ENCODE data around the gene UBQLN4. TPM values are rescaled to one million over a fixed set of nuclear protein-coding genes. Genes with fewer than 3 reads are reported as not detected.

The UBQLN4 gene
- total and polyA plus RNA-seq, 9 of the 15 experiments (the other 6 are each of a cell fraction or from before 2014, with no cell fraction given), result 13.5 to 65.5 (median 37.0) TPM

DNA sequence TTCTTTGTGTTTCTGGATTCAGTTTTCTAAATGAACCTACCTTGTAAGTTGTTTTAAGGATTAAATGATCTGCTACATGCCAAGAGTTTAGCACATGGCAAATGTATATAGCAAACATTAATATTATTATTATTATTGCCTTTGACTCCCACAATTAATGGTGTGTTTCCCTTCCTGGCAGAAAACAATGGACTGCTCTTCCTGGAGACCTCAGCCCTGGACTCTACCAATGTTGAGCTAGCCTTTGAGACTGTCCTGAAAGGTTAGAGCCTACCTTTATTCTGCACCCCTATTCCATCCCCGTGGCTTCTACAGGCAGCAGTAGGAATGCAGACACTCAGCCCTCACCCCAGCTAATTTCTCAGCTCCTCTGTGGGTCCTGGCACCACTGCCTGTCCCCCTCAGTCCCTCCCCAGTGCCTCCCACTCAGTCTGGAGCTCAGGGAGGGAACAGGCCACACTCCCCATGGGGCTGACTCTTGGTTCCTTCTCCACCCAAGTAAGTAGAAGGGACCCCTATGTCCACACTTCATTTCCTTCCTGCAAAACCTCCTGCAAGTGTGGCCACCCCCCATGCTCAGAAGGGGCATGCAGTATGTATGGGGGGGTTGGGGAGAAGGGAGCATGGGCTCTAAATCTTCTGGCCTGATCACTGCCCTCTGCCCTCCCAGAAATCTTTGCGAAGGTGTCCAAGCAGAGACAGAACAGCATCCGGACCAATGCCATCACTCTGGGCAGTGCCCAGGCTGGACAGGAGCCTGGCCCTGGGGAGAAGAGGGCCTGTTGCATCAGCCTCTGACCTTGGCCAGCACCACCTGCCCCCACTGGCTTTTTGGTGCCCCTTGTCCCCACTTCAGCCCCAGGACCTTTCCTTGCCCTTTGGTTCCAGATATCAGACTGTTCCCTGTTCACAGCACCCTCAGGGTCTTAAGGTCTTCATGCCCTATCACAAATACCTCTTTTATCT lies 16.2 kb upstream of the UBQLN4 start:
- TF ChIP-seq PKNOX1 (IDR thresholded peaks at IDR 0.05) (no peak), TAF15 (IDR thresholded peaks at IDR 0.05; ENCODE audit: low read depth, low read length) (no peak), ASH1L (IDR thresholded peaks at IDR 0.05; ENCODE audit: borderline replicate concordance, low read depth, partially characterized antibody) (no peak), ZNF212 (CRISPR knock-in tag; IDR thresholded peaks at IDR 0.05) (no peak), MEF2D (tag; conservative IDR thresholded peaks at IDR 0.05; ENCODE audit: low read depth) (no peak), NCOA4 (IDR thresholded peaks at IDR 0.05; ENCODE audit: partially characterized antibody) (no peak), GTF2A2 (tag; IDR thresholded peaks at IDR 0.05) (no peak), FOXP4 (CRISPR knock-in tag; IDR thresholded peaks at IDR 0.05; ENCODE audit: borderline replicate concordance) (no peak), TCF15 (CRISPR knock-in tag; IDR thresholded peaks at IDR 0.05) (no peak), PCBP2 (IDR thresholded peaks at IDR 0.05; ENCODE audit: low read depth, low read length, poor library complexity, severe bottlenecking) (no peak), ZNF263 (CRISPR knock-in tag; IDR thresholded peaks at IDR 0.05; ENCODE audit: borderline replicate concordance) (no peak), TEAD2 (tag; IDR thresholded peaks at IDR 0.05) (no peak), FOXM1 (IDR thresholded peaks at IDR 0.05; ENCODE audit: low read depth) (no peak), FOXM1 (CRISPR knock-in tag; IDR thresholded peaks at IDR 0.05; ENCODE audit: low read depth) (no peak), ZNF507 (tag; conservative IDR thresholded peaks at IDR 0.05) (no peak), KHSRP (IDR thresholded peaks at IDR 0.05) (no peak), HEY1 (CRISPR knock-in tag; IDR thresholded peaks at IDR 0.05; ENCODE audit: borderline replicate concordance) (no peak)
- Histone ChIP-seq H3K9me3 (replicated peaks; ENCODE audit: control insufficient read depth, insufficient read depth, low read depth, low read length) (no peaks in the 10 kb centered on the region), H3K9ac (ENCODE audit: insufficient read depth in 1 of 2, low read depth in 2 of 2, low read length in 2 of 2) (peak overlapping the region in 1 of 2 experiments; percentile 62; a peak in 2 of 4 replicates), H3K79me2 (ENCODE audit: control insufficient read depth, insufficient read depth, low read length) (no peaks in the 10 kb centered on the region), H2AFZ (ENCODE audit: low read depth, low read length) (no peak overlapping the region), H4K20me1 (replicated peaks; ENCODE audit: control insufficient read depth, insufficient read depth, low read length) (no peaks in the 10 kb centered on the region), H3K27ac (ENCODE audit: extremely low read depth, low read depth, low read length) (no peak overlapping the region), H3K9me1 (ENCODE audit: control insufficient read depth, insufficient read depth, low read length) (no peaks in the 10 kb centered on the region), H3K36me3 (ENCODE audit: control insufficient read depth, insufficient read depth, low read length) (0 out of 3 replicates have a peak, but pooled peaks cover 3% of the 10 kb centered on the region), H3K4me1 (replicated peaks in 1 of 2; ENCODE audit: control insufficient read depth in 2 of 2, insufficient read depth in 2 of 2, low read length in 2 of 2) (peaks cover 0 to 7% of the 10 kb centered on the region in 2 experiments; a peak in 3 of 5 replicates), H3K27me3 (ENCODE audit: control insufficient read depth in 2 of 2, insufficient read depth in 2 of 2, low read length in 2 of 2) (no peaks in the 10 kb centered on the region), H3K4me2 (ENCODE audit: insufficient read depth, low read length) (no peak overlapping the region), H3K4me3 (no peak overlapping the region)
- 46% methylated on average over 3 of the region's 3 CpGs for WGBS (ENCODE audit: insufficient coverage, low coverage, missing lambda C conversion rate)
- intact Hi-C loops (cut with micrococcal nuclease) (loop anchor here (5.0 kb wide), 3 partner anchors 42 to 332 kb away; no protein-coding TSS in a partner anchor), in situ Hi-C loops (cut with MboI) (loop anchor here (5.0 kb wide), 1 partner anchor 137 kb away; the partner anchor contains the start of gene KHDC4)
- ChIA-PET CTCF (ENCODE audit: low intra/inter-chr PET ratio) (no interaction called here), POLR2A (interaction anchor here (0.6 to 0.7 kb wide), 2 partner anchors 9 to 13 kb away, joined by 3 to 4 read pairs; no protein-coding TSS in a partner anchor)
- ATAC-seq (no peak), DNase-seq (ENCODE audit: extremely low read depth in 1 of 4, low spot score in 3 of 4) (no peak), FAIRE-seq (no peak)
- BruUV-seq (replicated peaks), result no TSS peak
